Ovary (tissue), 9 donors: ENCODE data around the gene MAN1A1. TPM values are rescaled to one million over a fixed set of nuclear protein-coding genes. Genes with fewer than 3 reads are reported as not detected.

Experiments
- DNase-seq, 5 donors: peaks; one replicate each; pipeline ENCODE4 v3.0.0-alpha.2; 2019 to 2020
- H3K27ac ChIP-seq, 2 donors: fragments of 200-600 bp; one replicate each; pipeline versions ENCODE4 v1.5.1 to v1.8.0; 2019 to 2022
- H3K27me3 ChIP-seq: fragments of 200-600 bp; one replicate; pipeline ENCODE4 v1.8.0; 2022
- H3K36me3 ChIP-seq: fragments of 200-600 bp; sonication (generic); one replicate; pipeline ENCODE4 v1.5.1; 2019
- H3K4me1 ChIP-seq: one replicate; pipeline ENCODE4 v1.8.1; 2013; ENCODE audit warnings: mild to moderate bottlenecking, moderate library complexity; ENCODE audit not compliant: insufficient read depth
- H3K4me3 ChIP-seq: fragments of 200-600 bp; sonication (generic); one replicate; pipeline ENCODE4 v1.5.1; 2017
- H3K9me3 ChIP-seq, 2 donors: fragments of 200-600 bp in 1 of 2; sonication (generic) in 1 of 2; one replicate each; pipeline versions ENCODE4 v1.5.1 to v1.8.1; 2013 to 2019; ENCODE audit warnings: mild to moderate bottlenecking in 1 of 2, moderate library complexity in 1 of 2
- EP300 ChIP-seq: sonication (generic); formaldehyde crosslinking; IDR thresholded peaks from one replicate; pipeline ENCODE4 v1.6.1; 2017; ENCODE audit warnings: antibody characterized with exemption
- POLR2A ChIP-seq: fragments of 450-650 bp; IDR thresholded peaks from one replicate; pipeline ENCODE4 v1.6.1; 2017; ENCODE audit warnings: antibody characterized with exemption, mild to moderate bottlenecking, moderate library complexity
- WGBS, 3 donors: extraction: QIAGEN DNeasy Blood & Tissue Kit in 1 of 3; methylation state at CpG; one replicate each; pipeline versions ENCODE4 v1.1.5 to v1.1.7; 2013 to 2017; 5-methylcytosine and 5-hydroxymethylcytosine counted together
- intact Hi-C, 4 donors: fragments of 100-400 bp; cut with DNase I; formaldehyde crosslinking; loops; one replicate each; pipeline versions ENCODE4 v1.11.0 to v1.15.1; 2022 to 2023
- polyA plus RNA-seq, 2 donors: library from polyadenylated mRNA; stranded (reverse); fragments of 200-250 nt in 1 of 2; fragments of 350-450 nt in 1 of 2; fragmentation: Illumina TruSeq in 1 of 2; extraction: RNeasy Lipid Tissue Mini Kit (QIAGEN cat#74804) in 1 of 2; gene quantifications; one replicate each; pipeline ENCODE4 v1.2.3, GENCODE V29; 2013 to 2014
- total RNA-seq, 7 donors: library from RNA; depleted of rRNA in 2 of 7; stranded (reverse); fragments of >200 nt in 2 of 7; fragmentation: NEBNext Ultra II Directional in 3 of 7; extraction: Animal tissue kit (Norgen Biotek cat#: 25700) in 3 of 7; gene quantifications; one replicate each; pipeline versions ENCODE4 v1.1.0 to v1.2.4, GENCODE V29; 2016 to 2023
- TF ChIP-seq, protein P1 (sequence below), 3 donors: fragments of 450-650 bp in 2 of 3; fragments of 200-600 bp in 1 of 3; IDR thresholded peaks; one replicate each; pipeline versions ENCODE4 v1.5.1 to v1.8.0; 2016 to 2022; ENCODE audit warnings: antibody characterized with exemption in 3 of 3, mild to moderate bottlenecking in 1 of 3
- donor health status: DM: no; HTN: no; CAD: no; lungs with moderate emphysema.
- donor health status: DM: no; HTN: no; CAD: no.
- donor health status: Bipolar disorder and iron deficiency.
- donor health status: DM: yes; HTN: yes; CAD: no.
- donor health status: DM: no; HTN: no; CAD: no.
- donor health status: DM: yes; HTN: yes; CAD: no.

MAN1A1 gene
- total and polyA plus RNA-seq, 9 donors: 22.1 to 49.6 (median 31.8) TPM

DNA sequence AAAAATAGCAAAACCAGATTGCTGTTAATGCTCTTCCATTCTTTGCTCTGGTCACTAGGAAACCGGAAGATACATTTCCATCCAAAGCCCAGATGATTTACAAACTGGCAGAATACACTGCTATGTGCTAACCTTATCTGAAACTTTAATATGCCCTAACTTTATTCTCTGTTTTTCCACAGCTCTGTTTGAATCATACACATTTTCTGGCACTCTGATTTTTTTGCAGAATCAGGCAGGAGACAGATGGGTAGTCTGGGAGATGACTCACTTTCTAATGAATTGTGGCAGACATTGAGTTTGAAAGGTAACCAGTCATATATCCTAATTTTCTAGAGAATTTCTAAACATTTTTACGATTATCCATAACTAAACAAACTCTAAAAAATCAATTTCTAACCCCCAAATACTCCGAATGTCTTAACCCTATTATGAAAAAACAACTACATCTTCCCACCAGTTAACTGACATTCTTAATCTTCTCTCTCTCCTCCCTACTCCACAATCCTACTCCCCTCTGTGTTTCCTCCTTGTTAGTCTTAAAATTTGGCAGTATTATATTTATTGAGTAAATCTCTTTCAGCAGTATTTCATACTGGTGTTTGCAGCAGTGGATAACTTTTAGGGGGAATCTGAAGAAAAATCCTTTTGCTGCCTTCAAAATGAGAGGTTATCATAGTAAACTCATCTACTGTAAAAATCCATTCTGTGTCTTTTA is 63.5 kb downstream of the MAN1A1 start:
- 64 to 91% (median 88%) methylated on average over 3 of the region's 3 CpGs for WGBS, 3 donors
- Histone ChIP-seq H3K36me3 (no peaks in the 10 kb centered on the region), H3K27me3 (no peaks in the 10 kb centered on the region), H3K4me3 (no peak overlapping the region), H3K9me3 (no peaks in the 10 kb centered on the region), H3K27ac (no peak overlapping the region), H3K4me1 (no peaks in the 10 kb centered on the region)
- no peak for DNase-seq
- intact Hi-C loops: loop anchor here in 1 of 4 donors (5.0 kb wide), 1 partner anchor 1661 kb away; no protein-coding TSS in a partner anchor
- TF ChIP-seq, protein P1, sequence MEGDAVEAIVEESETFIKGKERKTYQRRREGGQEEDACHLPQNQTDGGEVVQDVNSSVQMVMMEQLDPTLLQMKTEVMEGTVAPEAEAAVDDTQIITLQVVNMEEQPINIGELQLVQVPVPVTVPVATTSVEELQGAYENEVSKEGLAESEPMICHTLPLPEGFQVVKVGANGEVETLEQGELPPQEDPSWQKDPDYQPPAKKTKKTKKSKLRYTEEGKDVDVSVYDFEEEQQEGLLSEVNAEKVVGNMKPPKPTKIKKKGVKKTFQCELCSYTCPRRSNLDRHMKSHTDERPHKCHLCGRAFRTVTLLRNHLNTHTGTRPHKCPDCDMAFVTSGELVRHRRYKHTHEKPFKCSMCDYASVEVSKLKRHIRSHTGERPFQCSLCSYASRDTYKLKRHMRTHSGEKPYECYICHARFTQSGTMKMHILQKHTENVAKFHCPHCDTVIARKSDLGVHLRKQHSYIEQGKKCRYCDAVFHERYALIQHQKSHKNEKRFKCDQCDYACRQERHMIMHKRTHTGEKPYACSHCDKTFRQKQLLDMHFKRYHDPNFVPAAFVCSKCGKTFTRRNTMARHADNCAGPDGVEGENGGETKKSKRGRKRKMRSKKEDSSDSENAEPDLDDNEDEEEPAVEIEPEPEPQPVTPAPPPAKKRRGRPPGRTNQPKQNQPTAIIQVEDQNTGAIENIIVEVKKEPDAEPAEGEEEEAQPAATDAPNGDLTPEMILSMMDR (IDR thresholded peaks at IDR 0.05): no peak
- TF ChIP-seq EP300 (no peak), POLR2A (no peak)

DNA sequence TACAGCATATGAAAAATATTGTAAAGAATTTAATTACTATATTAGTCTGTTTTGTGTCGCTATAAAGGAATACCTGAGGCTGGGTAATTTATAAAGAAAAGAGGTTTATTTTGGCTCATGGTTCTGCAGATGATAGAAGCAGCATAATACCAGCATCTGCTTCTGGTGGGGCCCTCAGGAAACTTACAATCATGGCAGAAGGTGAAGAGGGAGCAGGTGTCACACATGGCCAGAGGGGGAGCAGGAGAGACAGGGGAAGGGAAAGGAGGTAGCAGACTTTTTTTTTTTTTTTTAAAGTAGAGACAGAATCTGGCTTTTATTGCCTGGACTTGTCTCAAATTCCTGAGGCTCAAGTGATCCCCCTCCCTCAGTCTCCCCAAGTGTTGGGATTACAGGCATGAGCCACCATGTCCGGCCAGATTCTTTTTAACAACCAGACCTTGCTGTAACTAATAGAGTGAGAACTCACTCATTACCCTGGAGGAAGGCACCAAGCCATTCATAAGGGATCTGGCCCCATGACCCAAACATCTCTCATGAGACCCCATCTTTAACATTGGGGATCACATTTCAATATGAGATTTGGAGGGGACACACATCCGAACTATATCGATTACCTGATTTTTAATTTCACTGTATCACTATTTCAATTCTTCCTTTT is 64.6 kb downstream of the MAN1A1 start:
- Histone ChIP-seq H3K36me3 (no peaks in the 10 kb centered on the region), H3K4me1 (no peaks in the 10 kb centered on the region), H3K27me3 (no peaks in the 10 kb centered on the region), H3K4me3 (no peak overlapping the region), H3K27ac (no peak overlapping the region), H3K9me3 (no peaks in the 10 kb centered on the region)
- 74 to 85% (median 85%) methylated on average over 4 of the region's 4 CpGs for WGBS, 3 donors
- no peak for TF ChIP-seq POLR2A
- TF ChIP-seq, protein P1 (IDR thresholded peaks at IDR 0.05): no peak
- TF ChIP-seq EP300: no peak
- intact Hi-C loops: loop anchor here in 1 of 4 donors (5.0 kb wide), 1 partner anchor 1662 kb away; no protein-coding TSS in a partner anchor
- DNase-seq: no peak

DNA sequence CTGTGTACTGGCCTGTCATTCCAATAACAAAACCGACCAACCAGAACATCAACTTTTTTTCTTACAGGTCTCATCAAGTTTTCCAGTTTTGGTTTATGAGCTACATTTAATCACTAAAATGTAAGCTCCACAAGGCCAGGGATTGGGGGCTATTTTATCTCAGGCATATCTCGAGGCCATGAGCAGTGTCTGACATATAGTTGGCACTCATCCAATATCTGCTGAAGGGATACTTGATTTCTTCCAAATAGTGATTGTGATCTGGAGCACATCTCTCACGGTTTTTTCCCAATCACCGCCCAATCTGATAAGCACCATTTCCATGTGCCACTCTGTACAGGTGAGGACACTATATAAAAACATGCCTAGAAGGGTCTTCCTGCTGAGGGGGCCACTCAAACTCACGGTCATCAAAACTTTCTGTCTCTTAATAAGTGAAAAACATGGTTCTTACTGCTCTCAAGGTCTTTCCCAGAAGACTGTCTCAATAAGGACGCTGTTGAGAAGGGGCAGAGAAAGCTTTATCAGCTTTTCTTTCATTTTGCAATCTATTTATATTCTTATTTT is 65.5 kb downstream of the MAN1A1 start:
- H3K4me1 ChIP-seq: no peaks in the 10 kb centered on the region
- H3K9me3 ChIP-seq: no peaks in the 10 kb centered on the region
- no peaks in the 10 kb centered on the region for H3K36me3 ChIP-seq
- H3K27ac ChIP-seq: no peak overlapping the region
- no peak overlapping the region for H3K4me3 ChIP-seq
- H3K27me3 ChIP-seq: no peaks in the 10 kb centered on the region
- WGBS, 3 donors: 82 to 87% (median 82%) methylated on average over 6 of the region's 6 CpGs
- no peak for DNase-seq
- intact Hi-C loops: no loop called here
- TF ChIP-seq EP300: no peak
- no peak for TF ChIP-seq POLR2A
- TF ChIP-seq, protein P1 (IDR thresholded peaks at IDR 0.05): no peak

DNA sequence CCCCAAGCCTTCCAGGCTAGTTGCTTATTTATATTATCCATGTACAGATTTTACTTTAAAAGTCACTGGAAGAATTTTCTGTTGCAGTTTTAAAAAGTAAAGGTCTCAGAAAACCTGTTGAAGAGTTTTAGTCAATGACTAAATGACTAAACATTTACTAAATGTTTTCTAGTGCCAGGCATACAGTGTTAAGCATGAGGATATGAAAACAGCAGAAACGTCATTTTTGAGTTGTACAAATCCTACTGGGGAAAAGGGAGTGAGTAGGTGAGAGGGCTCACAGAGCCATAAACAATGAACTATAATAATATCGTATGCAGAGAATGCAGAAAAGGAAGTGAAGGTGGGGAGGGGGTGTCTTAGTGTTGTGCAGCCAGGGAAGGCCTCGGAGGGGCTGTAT is 66.3 kb downstream of the MAN1A1 start:
- Histone ChIP-seq H3K4me1 (no peaks in the 10 kb centered on the region), H3K9me3 (no peaks in the 10 kb centered on the region), H3K27me3 (no peaks in the 10 kb centered on the region), H3K36me3 (no peaks in the 10 kb centered on the region), H3K27ac (no peak overlapping the region), H3K4me3 (no peak overlapping the region)
- TF ChIP-seq EP300: no peak
- TF ChIP-seq POLR2A: no peak
- TF ChIP-seq, protein P1 (IDR thresholded peaks at IDR 0.05): no peak
- 54 to 62% (median 56%) methylated on average over 3 of the region's 3 CpGs for WGBS, 3 donors
- DNase-seq: no peak
- intact Hi-C loops: no loop called here
